Stimulated activated CD4-positive, alpha-beta T cell treated with anti-CD3 and anti-CD28 coated beads, Interleukin-12 subunit alpha, Interleukin-12 subunit beta, amount 100 ng/mL, for 48 hours (primary cell): ENCODE results near the gene THAP9.

Experiments used
- DNase-seq, 3 donors: peaks; one replicate each; pipeline ENCODE4 v3.0.0-alpha.2; 2020; ENCODE audit warnings: low read depth in 2 of 3, low spot score in 1 of 3

The THAP9 gene

GRCh38 chr4:82948647-82949204 lies 48.2 kb downstream of the THAP9 start:
- DNase-seq = no peak

GRCh38 chr4:82951196-82951595 lies 50.7 kb downstream of the THAP9 start:
- DNase-seq = no peak

DNA sequence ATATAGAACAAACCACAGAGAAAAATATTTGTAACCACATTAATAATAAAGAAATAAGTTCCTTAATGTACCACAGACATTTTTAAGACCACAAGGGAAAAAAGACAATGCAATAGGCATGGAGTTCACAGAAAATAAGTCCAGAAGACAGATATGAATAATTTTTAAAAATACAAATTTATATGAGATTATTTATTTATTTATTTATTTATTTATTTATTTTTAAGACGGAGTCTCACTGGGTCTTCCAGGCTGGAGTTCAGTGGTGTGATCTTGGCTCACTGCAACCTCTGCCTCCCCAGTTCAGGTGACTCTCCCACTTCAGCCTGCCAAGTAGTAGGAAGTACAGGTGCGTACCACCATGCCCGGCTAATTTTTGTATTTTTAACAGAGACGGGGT lies 53.7 kb downstream of the THAP9 start:
- DNase-seq = no peak

DNA sequence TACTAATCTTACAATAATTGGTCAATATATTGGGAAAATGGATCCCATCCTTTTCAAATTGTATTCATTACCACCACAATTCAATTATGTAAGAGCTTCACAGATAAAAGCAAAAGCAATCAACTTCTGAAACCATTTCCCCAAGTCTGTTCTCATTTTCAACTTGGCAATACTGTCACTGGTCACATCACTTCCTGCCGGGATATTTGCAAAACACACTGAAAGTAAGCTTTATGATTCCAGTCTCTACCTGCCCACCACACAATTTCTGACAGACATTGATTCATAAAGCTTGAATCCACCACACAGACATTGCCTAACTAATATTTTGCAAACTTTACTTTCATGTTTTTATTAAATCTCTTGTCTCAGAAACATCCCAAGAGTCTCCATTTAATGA lies 56.5 kb downstream of the THAP9 start:
- DNase-seq = no peak

GRCh38 chr4:82965763-82966162 lies 65.2 kb downstream of the THAP9 start:
- no peak for DNase-seq

GRCh38 chr4:82968972-82969371 lies 68.4 kb downstream of the THAP9 start:
- no peak for DNase-seq

GRCh38 chr4:82969414-82969813 lies 68.9 kb downstream of the THAP9 start:
- DNase-seq = no peak
